ENCODE results near the gene C4BPA. TPM values are rescaled to one million over a fixed set of nuclear protein-coding genes. Genes with fewer than 3 reads are reported as not detected.
A peak's percentile ranks its signal among the peaks of the same experiment; 100 is the strongest.

C4BPA gene
- polyA plus RNA-seq, 1 donor, result 0.04 TPM

DNA sequence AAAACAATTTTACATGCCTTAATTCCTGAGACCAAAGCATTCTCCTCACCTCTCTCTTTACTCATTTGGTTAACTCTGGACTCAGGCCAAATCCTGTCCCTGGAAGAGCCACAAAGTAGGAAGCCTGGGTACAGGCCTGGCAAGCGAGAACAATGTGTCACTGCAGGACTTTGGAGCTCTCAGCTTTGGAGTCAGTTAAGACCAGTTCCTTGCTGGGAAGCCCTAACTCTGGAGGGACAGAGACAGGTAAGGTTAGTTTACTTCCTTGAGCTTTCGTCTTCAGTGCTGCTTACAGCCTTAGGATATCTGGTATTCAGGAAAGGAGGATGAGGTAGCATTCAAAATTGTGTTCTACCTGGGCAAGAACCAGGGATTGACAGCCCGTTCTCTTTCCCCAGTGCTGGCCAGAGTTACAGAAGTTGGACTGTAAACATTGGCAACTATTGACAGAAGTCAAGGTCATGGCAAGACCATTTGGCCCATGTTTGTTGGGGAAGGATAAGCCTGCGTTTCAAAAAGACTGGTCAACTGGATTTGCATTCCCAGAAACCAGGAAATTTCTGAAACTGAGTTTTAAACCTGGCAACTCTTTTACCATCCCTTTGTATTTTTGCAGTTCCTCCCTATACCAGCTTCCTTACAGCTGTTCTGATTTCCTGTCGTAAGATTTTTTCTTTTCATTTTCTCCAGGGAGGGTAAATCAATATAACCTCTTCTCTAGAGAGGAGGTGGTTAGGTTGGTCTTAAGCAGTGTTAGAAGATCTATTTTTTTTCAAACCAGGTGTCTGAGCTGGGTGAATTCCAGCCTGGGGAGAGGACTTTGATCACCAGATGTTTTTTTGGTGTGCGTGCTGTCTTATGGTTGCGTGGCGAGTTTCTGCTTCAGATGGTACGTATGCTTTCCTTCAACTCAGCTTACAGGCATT, 15.1 kb upstream of the C4BPA start, which contains the start of gene C4BPB:
Gene C4BPB (plus strand): TSS at position 160 of the 926 bp plus-strand sequence. CDS start 672 bp downstream, at position 832.
- Histone ChIP-seq H3K4me3 (ENCODE audit: low read length) (no peak within 1 kb of the TSS), H3K4me1 (ENCODE audit: control insufficient read depth, insufficient read depth, low read length) (peaks cover 6% of the 10 kb centered on the region), H3K27me3 (ENCODE audit: control insufficient read depth, insufficient read depth, low read length) (no peaks in the 10 kb centered on the region), H3K9me3 (ENCODE audit: control insufficient read depth, low read depth, low read length) (no peaks in the 10 kb centered on the region), H3K36me3 (ENCODE audit: control insufficient read depth, insufficient read depth, low read length) (no peaks in the 10 kb centered on the region), H3K27ac (ENCODE audit: low read length) (peak within 1 kb of the TSS; percentile 4)
- 53% methylated on average over 2 of the region's 9 CpGs for WGBS (ENCODE audit: insufficient coverage, low lambda C conversion rate)
- DNase-seq, result peak; percentile 58 to 70

DNA sequence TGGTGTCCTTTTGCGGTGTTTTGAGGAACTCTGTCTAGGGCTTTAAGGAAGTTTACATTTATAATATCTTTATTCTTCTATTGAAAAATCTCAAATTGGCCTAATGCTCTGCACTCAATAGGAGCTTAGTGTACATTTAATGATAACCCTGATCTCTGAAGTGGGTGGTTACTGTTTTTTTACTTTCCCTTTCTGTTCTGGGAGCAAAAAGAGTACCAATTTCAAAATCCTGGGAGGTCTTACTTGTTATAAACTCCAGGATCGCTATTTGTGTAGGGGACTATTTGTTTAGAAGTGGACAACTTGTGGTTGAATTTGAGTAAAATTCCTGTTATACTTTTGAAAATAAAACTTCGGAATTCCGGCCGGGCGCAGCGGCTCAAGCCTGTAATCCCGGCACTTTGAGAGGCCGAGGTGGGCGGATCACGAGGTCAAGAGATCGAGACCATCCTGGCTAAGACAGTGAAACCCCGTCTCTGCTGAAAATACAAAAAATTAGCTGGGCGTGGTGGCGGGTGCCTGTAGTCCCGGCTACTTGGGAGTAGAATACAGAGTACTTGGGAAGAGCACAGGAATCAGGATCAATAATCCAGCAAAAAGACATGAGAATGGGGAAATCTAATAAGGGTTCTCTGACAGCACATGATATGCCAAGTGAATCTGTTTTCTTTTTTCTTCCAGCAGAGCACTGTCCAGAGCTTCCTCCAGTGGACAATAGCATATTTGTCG, 14.2 kb upstream of the C4BPA start:
- peaks cover 6% of the 10 kb centered on the region for H3K4me1 ChIP-seq (ENCODE audit: control insufficient read depth, insufficient read depth, low read length)
- WGBS (ENCODE audit: insufficient coverage, low lambda C conversion rate), result 100% methylated on average over 1 of the region's 17 CpGs
- no peak overlapping the region for H3K4me3 ChIP-seq (ENCODE audit: low read length)
- H3K27ac ChIP-seq (ENCODE audit: low read length), result no peak overlapping the region
- H3K9me3 ChIP-seq (ENCODE audit: control insufficient read depth, low read depth, low read length), result no peaks in the 10 kb centered on the region
- H3K36me3 ChIP-seq (ENCODE audit: control insufficient read depth, insufficient read depth, low read length), result no peaks in the 10 kb centered on the region
- DNase-seq, result no peak
- no peaks in the 10 kb centered on the region for H3K27me3 ChIP-seq (ENCODE audit: control insufficient read depth, insufficient read depth, low read length)

GRCh38 chr1:207091200-207091908, 12.7 kb upstream of the C4BPA start:
- Histone ChIP-seq H3K4me3 (ENCODE audit: low read length) (no peak overlapping the region), H3K27me3 (ENCODE audit: control insufficient read depth, insufficient read depth, low read length) (no peaks in the 10 kb centered on the region)
- 80% methylated on average over 1 of the region's 4 CpGs for WGBS (ENCODE audit: insufficient coverage, low lambda C conversion rate)

GRCh38 chr1:207093944-207094343, 10.1 kb upstream of the C4BPA start:
- DNase-seq, result no peak
- Histone ChIP-seq H3K27ac (ENCODE audit: low read length) (no peak overlapping the region), H3K4me3 (ENCODE audit: low read length) (no peak overlapping the region), H3K36me3 (ENCODE audit: control insufficient read depth, insufficient read depth, low read length) (no peaks in the 10 kb centered on the region), H3K9me3 (ENCODE audit: control insufficient read depth, low read depth, low read length) (no peaks in the 10 kb centered on the region), H3K27me3 (ENCODE audit: control insufficient read depth, insufficient read depth, low read length) (no peaks in the 10 kb centered on the region), H3K4me1 (ENCODE audit: control insufficient read depth, insufficient read depth, low read length) (peaks cover under 1% of the 10 kb centered on the region)
- 33% methylated on average over 1 of the region's 2 CpGs for WGBS (ENCODE audit: insufficient coverage, low lambda C conversion rate)

More at GRCh38 chr1:207091200-207091908, 12.7 kb upstream of the C4BPA start:
- no peaks in the 10 kb centered on the region for H3K9me3 ChIP-seq (ENCODE audit: control insufficient read depth, low read depth, low read length)
- no peak for DNase-seq
- H3K4me1 ChIP-seq (ENCODE audit: control insufficient read depth, insufficient read depth, low read length), result peaks cover 6% of the 10 kb centered on the region
- no peaks in the 10 kb centered on the region for H3K36me3 ChIP-seq (ENCODE audit: control insufficient read depth, insufficient read depth, low read length)
- H3K27ac ChIP-seq (ENCODE audit: low read length), result no peak overlapping the region

- Histone ChIP-seq H3K4me3 (ENCODE audit: low read length) (no peak overlapping the region), H3K27me3 (ENCODE audit: control insufficient read depth, insufficient read depth, low read length) (no peaks in the 10 kb centered on the region), H3K27ac (ENCODE audit: low read length) (no peak overlapping the region), H3K4me1 (ENCODE audit: control insufficient read depth, insufficient read depth, low read length) (no peaks in the 10 kb centered on the region), H3K9me3 (ENCODE audit: control insufficient read depth, low read depth, low read length) (no peaks in the 10 kb centered on the region), H3K36me3 (ENCODE audit: control insufficient read depth, insufficient read depth, low read length) (no peaks in the 10 kb centered on the region)
- no CpG with 5 or more reads among the region's 3 CpGs for WGBS (ENCODE audit: insufficient coverage, low lambda C conversion rate)
- no peak for DNase-seq
Observed at GRCh38 chr1:207097871-207098324, 6.1 kb upstream of the C4BPA start.

DNA sequence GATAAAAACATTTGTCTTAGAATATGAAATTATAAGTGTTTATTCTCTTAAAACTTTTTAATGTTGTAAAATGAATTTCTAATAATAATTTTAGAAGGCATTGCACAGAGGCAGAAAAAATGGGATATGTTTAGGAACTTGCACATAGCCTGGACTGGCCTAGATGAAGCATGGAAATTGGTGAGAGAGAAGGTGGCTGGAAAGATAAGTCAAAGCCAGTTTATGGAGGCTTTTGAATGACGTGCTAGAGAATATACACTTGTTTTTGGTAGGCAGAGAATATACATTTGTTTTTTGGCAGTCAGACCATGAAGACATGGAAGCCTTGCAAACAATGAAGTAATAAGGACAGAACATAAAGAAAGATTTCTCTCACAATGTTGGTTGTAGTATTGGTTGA, 2.3 kb upstream of the C4BPA start:
- H3K27me3 ChIP-seq (ENCODE audit: control insufficient read depth, insufficient read depth, low read length), result no peaks in the 10 kb centered on the region
- H3K27ac ChIP-seq (ENCODE audit: low read length), result no peak overlapping the region
- WGBS (ENCODE audit: insufficient coverage, low lambda C conversion rate), result 80% methylated on average over 1 of the region's 1 CpG
- no peak for DNase-seq
- H3K9me3 ChIP-seq (ENCODE audit: control insufficient read depth, low read depth, low read length), result no peaks in the 10 kb centered on the region
- H3K36me3 ChIP-seq (ENCODE audit: control insufficient read depth, insufficient read depth, low read length), result no peaks in the 10 kb centered on the region
- no peak overlapping the region for H3K4me3 ChIP-seq (ENCODE audit: low read length)
- H3K4me1 ChIP-seq (ENCODE audit: control insufficient read depth, insufficient read depth, low read length), result no peaks in the 10 kb centered on the region

DNA sequence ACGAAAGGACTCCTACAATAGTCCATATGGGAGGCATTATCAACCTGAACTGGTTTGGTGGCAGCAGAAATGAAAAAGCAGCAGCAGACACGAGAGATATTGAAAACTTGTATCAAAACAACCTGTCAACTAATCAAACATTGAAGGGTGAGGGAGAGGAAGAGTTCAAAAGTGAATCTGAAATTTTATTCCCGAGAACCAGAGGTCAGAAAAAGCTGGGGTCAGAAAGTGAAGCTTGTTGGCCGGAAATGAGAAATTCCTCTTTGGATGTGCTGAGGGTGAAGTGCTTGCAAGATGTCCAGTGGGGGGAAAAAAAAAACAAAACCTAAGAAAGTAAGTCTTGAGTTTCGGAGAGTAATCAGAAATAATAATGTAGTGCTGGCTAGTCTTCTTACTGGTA, 1.9 kb upstream of the C4BPA start:
- no peak for DNase-seq
- Histone ChIP-seq H3K4me1 (ENCODE audit: control insufficient read depth, insufficient read depth, low read length) (no peaks in the 10 kb centered on the region), H3K27me3 (ENCODE audit: control insufficient read depth, insufficient read depth, low read length) (no peaks in the 10 kb centered on the region), H3K36me3 (ENCODE audit: control insufficient read depth, insufficient read depth, low read length) (no peaks in the 10 kb centered on the region), H3K4me3 (ENCODE audit: low read length) (no peak overlapping the region), H3K9me3 (ENCODE audit: control insufficient read depth, low read depth, low read length) (no peaks in the 10 kb centered on the region), H3K27ac (ENCODE audit: low read length) (no peak overlapping the region)
- 76% methylated on average over 3 of the region's 5 CpGs for WGBS (ENCODE audit: insufficient coverage, low lambda C conversion rate)

DNA sequence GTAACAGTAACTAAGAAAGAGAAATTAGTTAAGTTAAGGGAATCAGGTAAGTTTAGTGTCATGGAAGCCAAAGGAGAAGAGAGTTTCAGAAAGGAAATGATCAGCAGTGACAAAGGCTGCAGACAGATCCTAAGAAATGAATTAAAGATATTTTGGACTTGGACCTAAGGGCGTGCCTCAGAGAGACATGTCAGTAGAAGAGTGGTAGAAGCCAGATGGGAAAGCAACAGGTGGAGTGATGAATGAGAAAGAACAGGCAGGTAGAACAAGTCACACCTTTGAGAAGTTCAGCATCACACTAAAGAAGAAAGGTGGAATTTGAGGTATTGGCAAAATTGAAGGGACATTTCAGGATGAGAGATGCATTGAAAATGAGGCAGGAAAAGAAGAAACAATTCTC, 1.4 kb upstream of the C4BPA start:
- WGBS (ENCODE audit: insufficient coverage, low lambda C conversion rate), result no CpG with 5 or more reads among the region's 1 CpG
- Histone ChIP-seq H3K36me3 (ENCODE audit: control insufficient read depth, insufficient read depth, low read length) (no peaks in the 10 kb centered on the region), H3K27me3 (ENCODE audit: control insufficient read depth, insufficient read depth, low read length) (no peaks in the 10 kb centered on the region), H3K4me3 (ENCODE audit: low read length) (no peak overlapping the region), H3K9me3 (ENCODE audit: control insufficient read depth, low read depth, low read length) (no peaks in the 10 kb centered on the region), H3K4me1 (ENCODE audit: control insufficient read depth, insufficient read depth, low read length) (no peaks in the 10 kb centered on the region), H3K27ac (ENCODE audit: low read length) (no peak overlapping the region)
- no peak for DNase-seq

- Histone ChIP-seq H3K4me3 (ENCODE audit: low read length) (no peak overlapping the region), H3K27me3 (ENCODE audit: control insufficient read depth, insufficient read depth, low read length) (no peaks in the 10 kb centered on the region), H3K27ac (ENCODE audit: low read length) (no peak overlapping the region), H3K4me1 (ENCODE audit: control insufficient read depth, insufficient read depth, low read length) (no peaks in the 10 kb centered on the region), H3K36me3 (ENCODE audit: control insufficient read depth, insufficient read depth, low read length) (no peaks in the 10 kb centered on the region), H3K9me3 (ENCODE audit: control insufficient read depth, low read depth, low read length) (no peaks in the 10 kb centered on the region)
- WGBS (ENCODE audit: insufficient coverage, low lambda C conversion rate), result no CpG with 5 or more reads among the region's 3 CpGs
- peak; percentile 61 to 67 for DNase-seq
Observed at GRCh38 chr1:207109004-207109403, 5.0 kb downstream of the C4BPA start.

Measured in large intestine (tissue), 3 donors.